HCT116 (cell line): ENCODE data around the gene ENDOD1. TPM values are rescaled to one million over a fixed set of nuclear protein-coding genes. Genes with fewer than 3 reads are reported as not detected.
"Not testable (repeated sequence)": the region's sequence is repeated elsewhere in the genome, so short reads cannot be mapped to it uniquely, and the experiment has no call there.

Experiments used
- ATAC-seq: fragments of 200-7000 bp; cut with Tn5 transposase; 2 replicates; pipeline ENCODE4 v1.9.1; 2020; ENCODE audit warnings: mild to moderate bottlenecking, moderate library complexity
- BruUV-seq: library from RNA; stranded (reverse); fragments of 400-500 nt; replicated peaks from 2 replicates; lab custom pipeline; 2021; lab: Mats Ljungman, UMichigan
- CTCF ChIA-PET: fragments of 300-600 bp; sonication (Branson Sonifier 250); formaldehyde crosslinking; loops from one replicate; lab custom pipeline; 2021; ENCODE audit warnings: antibody characterized with exemption; lab: Charles Lee
- POLR2A ChIA-PET: fragments of 300-600, 350-600 bp; sonication (Branson Sonifier 250); formaldehyde crosslinking; loops from one replicate; lab custom pipeline; 2021; ENCODE audit warnings: antibody characterized with exemption; lab: Charles Lee
- RAD21 ChIA-PET, 2 experiments: fragments of 300-600 bp; sonication (Branson Sonifier 250); formaldehyde crosslinking; loops; one replicate each; lab custom pipeline; 2023; ENCODE audit warnings: low total read pairs in 2 of 2; ENCODE audit not compliant: uncharacterized antibody in 2 of 2, unreplicated experiment in 2 of 2, low non-redundant PET in 1 of 2; lab: Charles Lee
- DNase-seq: peaks from one replicate; pipeline ENCODE4 v3.0.0-alpha.2; 2010; ENCODE audit warnings: low read depth, low spot score
- H2AFZ ChIP-seq: fragments of 200-600 bp; shearing (Covaris generic), sonication (generic); 2 replicates; pipeline ENCODE4 v1.6.1; 2017; ENCODE audit warnings: low read depth, mixed run types, mixed read lengths, antibody characterized with exemption, low read length; ENCODE audit not compliant: poor library complexity, severe bottlenecking
- H3K27ac ChIP-seq: 2 replicates; pipeline ENCODE4 v1.5.1; 2012; ENCODE audit warnings: low read depth, low read length
- H3K27me3 ChIP-seq: fragments of 200-600 bp; sonication (generic); 2 replicates; pipeline ENCODE4 v1.6.1; 2016; ENCODE audit warnings: mixed run types, low read length, mixed read lengths; ENCODE audit not compliant: insufficient read depth
- H3K36me3 ChIP-seq, 2 experiments: fragments of 200-500 bp in 1 of 2; fragments of 200-600 bp in 1 of 2; sonication (Bioruptor generic) in 1 of 2; sonication (generic) in 1 of 2; 2 replicates each; pipeline versions ENCODE4 v1.5.1 to v1.6.1; 2014 to 2016; ENCODE audit warnings: low read length in 2 of 2, inconsistent platforms in 1 of 2, mixed read lengths in 1 of 2, mixed run types in 1 of 2; ENCODE audit not compliant: insufficient read depth in 2 of 2, control insufficient read depth in 1 of 2
- H3K4me1 ChIP-seq, 2 experiments: fragments of 200-600 bp in 1 of 2; sonication (generic) in 1 of 2; 2 replicates each; pipeline versions ENCODE4 v1.5.1 to v1.6.1; 2012 to 2017; ENCODE audit warnings: low read length in 2 of 2, inconsistent platforms in 1 of 2, mild to moderate bottlenecking in 1 of 2, mixed read lengths in 1 of 2, mixed run types in 1 of 2, moderate library complexity in 1 of 2; ENCODE audit not compliant: insufficient read depth in 2 of 2, control insufficient read depth in 1 of 2
- H3K4me2 ChIP-seq: fragments of 200-600 bp; sonication (generic); 2 replicates; pipeline ENCODE4 v1.6.1; 2017; ENCODE audit warnings: mixed run types, low read length, mixed read lengths
- H3K4me3 ChIP-seq, 2 experiments: fragments of 200-600 bp in 1 of 2; sonication (generic) in 1 of 2; replicated peaks in 1 of 2; 2 replicates each; pipeline ENCODE4 v1.5.1; 2011 to 2016; ENCODE audit warnings: low read length in 2 of 2, control low read depth in 1 of 2, low read depth in 1 of 2, mild to moderate bottlenecking in 1 of 2, mixed read lengths in 1 of 2, mixed run types in 1 of 2
- H3K79me2 ChIP-seq: fragments of 200-600 bp; sonication (generic); 2 replicates; pipeline ENCODE4 v1.6.1; 2017; ENCODE audit warnings: mild to moderate bottlenecking, mixed run types, low read length, moderate library complexity, mixed read lengths; ENCODE audit not compliant: insufficient read depth
- H3K9ac ChIP-seq: fragments of 200-600 bp; sonication (generic); 2 replicates; pipeline ENCODE4 v1.6.1; 2016; ENCODE audit warnings: low read length, mixed read lengths
- H3K9me2 ChIP-seq: fragments of 200-600 bp; sonication (generic), shearing (Covaris generic); 2 replicates; pipeline ENCODE4 v1.6.1; 2017; ENCODE audit warnings: mixed run types, mild to moderate bottlenecking, moderate library complexity; ENCODE audit not compliant: insufficient read depth
- H3K9me3 ChIP-seq, 2 experiments: fragments of 200-500 bp in 1 of 2; fragments of 200-600 bp in 1 of 2; sonication (Bioruptor generic) in 1 of 2; sonication (generic) in 1 of 2; 2 replicates each; pipeline ENCODE4 v1.6.1; 2014 to 2017; ENCODE audit warnings: low read length in 2 of 2, mixed read lengths in 2 of 2, inconsistent platforms in 1 of 2, low read depth in 1 of 2, mild to moderate bottlenecking in 1 of 2, mixed run types in 1 of 2, moderate library complexity in 1 of 2; ENCODE audit not compliant: control insufficient read depth in 1 of 2, insufficient read depth in 1 of 2
- H4K20me1 ChIP-seq: fragments of 200-600 bp; sonication (generic), shearing (Covaris generic); 2 replicates; pipeline ENCODE4 v1.6.1; 2017; ENCODE audit warnings: mixed run types, mild to moderate bottlenecking, moderate library complexity; ENCODE audit not compliant: insufficient read depth
- CBX3 ChIP-seq: IDR thresholded peaks from 2 replicates; pipeline ENCODE4 v1.6.1; 2012; ENCODE audit warnings: low read depth
- CEBPB ChIP-seq: IDR thresholded peaks from 2 replicates; pipeline ENCODE4 v1.6.1; 2012; ENCODE audit warnings: low read depth
- CTCF ChIP-seq, 3 experiments: fragments of 200-600 bp in 1 of 3; sonication (generic) in 1 of 3; IDR thresholded peaks in 2 of 3; conservative IDR thresholded peaks in 1 of 3; 2 replicates each; pipeline ENCODE4 v1.5.1; 2012 to 2017; ENCODE audit warnings: low read depth in 2 of 3, low read length in 2 of 3, antibody characterized with exemption in 1 of 3, borderline replicate concordance in 1 of 3, control low read depth in 1 of 3, mild to moderate bottlenecking in 1 of 3, mixed read lengths in 1 of 3, mixed run types in 1 of 3, moderate library complexity in 1 of 3; ENCODE audit not compliant: insufficient read depth in 1 of 3
- ELF1 ChIP-seq: IDR thresholded peaks from 2 replicates; pipeline ENCODE4 v1.6.1; 2012; ENCODE audit warnings: low read depth, borderline replicate concordance
- EZH2 ChIP-seq: fragments of 200-600 bp; sonication (generic); IDR thresholded peaks from 2 replicates; pipeline ENCODE4 v1.6.1; 2017; ENCODE audit warnings: antibody characterized with exemption, mixed run types
- FOSL1 ChIP-seq: IDR thresholded peaks from 2 replicates; pipeline ENCODE4 v1.6.1; 2012; ENCODE audit warnings: low read depth
- JUND ChIP-seq: IDR thresholded peaks from 2 replicates; pipeline ENCODE4 v1.6.1; 2012
- MAX ChIP-seq: IDR thresholded peaks from 2 replicates; pipeline ENCODE4 v1.6.1; 2012
- RAD21 ChIP-seq: IDR thresholded peaks from 2 replicates; pipeline ENCODE4 v1.6.1; 2012; ENCODE audit warnings: low read depth, mild to moderate bottlenecking
- ZFX ChIP-seq: fragments of 450-650 bp; IDR thresholded peaks from 2 replicates; pipeline ENCODE4 v1.6.1; 2017
- ZNF274 ChIP-seq: fragments of 200-500 bp; sonication (Bioruptor generic); IDR thresholded peaks from 2 replicates; pipeline ENCODE4 v1.6.1; 2014; ENCODE audit warnings: mild to moderate bottlenecking, low read depth, low read length, inconsistent platforms
- intact Hi-C: fragments of 100-400 bp; cut with micrococcal nuclease; formaldehyde crosslinking; loops from 2 replicates; pipeline ENCODE4 v1.10.0; 2022
- total RNA-seq: library from RNA; stranded (reverse); gene quantifications from one replicate; pipeline ENCODE4 v1.2.1, GENCODE V29; 2021; ENCODE audit not compliant: unreplicated experiment

ENDOD1 gene
- total RNA-seq, 1 experiment from 2014 or later: 33.6 TPM

GRCh38 chr11:95135155-95135554, 45.5 kb downstream of the ENDOD1 start (continued):
- TF ChIP-seq CTCF (IDR thresholded peaks at IDR 0.05 in 2 of 3, conservative IDR thresholded peaks at IDR 0.05 in 1 of 3; ENCODE audit: borderline replicate concordance in 1 of 3, insufficient read depth in 1 of 3, low read depth in 2 of 3, low read length in 2 of 3): no peak
- no peak for TF ChIP-seq CEBPB

- ATAC-seq: no peak
- H3K9ac ChIP-seq: no peak overlapping the region
- H3K27ac ChIP-seq: no peak overlapping the region
- H3K9me2 ChIP-seq: no peaks in the 10 kb centered on the region
- TF ChIP-seq CTCF (IDR thresholded peaks at IDR 0.05 in 2 of 3, conservative IDR thresholded peaks at IDR 0.05 in 1 of 3; ENCODE audit: borderline replicate concordance in 1 of 3, insufficient read depth in 1 of 3, low read depth in 2 of 3, low read length in 2 of 3) (no peak), ZFX (no peak), ZNF274 (no peak), CBX3 (no peak), EZH2 (no peak), FOSL1 (no peak), ELF1 (no peak), MAX (no peak), RAD21 (no peak), JUND (no peak)
- TF ChIP-seq, all 23 proteins: peak for 0
- Histone ChIP-seq H3K4me3 (no peak overlapping the region), H3K9me3 (no peaks in the 10 kb centered on the region), H3K27me3 (no peaks in the 10 kb centered on the region), H3K4me1 (peaks cover 16 to 18% of the 10 kb centered on the region in 2 experiments; a peak in 2 of 4 replicates), H4K20me1 (no peaks in the 10 kb centered on the region), H3K4me2 (no peak overlapping the region), H3K79me2 (no peaks in the 10 kb centered on the region), H3K36me3 (no peaks in the 10 kb centered on the region), H2AFZ (no peak overlapping the region)
- ChIA-PET CTCF (interaction anchor here (1.3 kb wide), 1 partner anchor 67 kb away, joined by 3 read pairs; no protein-coding TSS in a partner anchor), RAD21 (no interaction called here), POLR2A (no interaction called here)
- BruUV-seq: no TSS peak
- DNase-seq: no peak
- intact Hi-C loops: loop anchor here (5.0 kb wide), 1 partner anchor 514 kb away; no protein-coding TSS in a partner anchor
Observed at GRCh38 chr11:95135880-95136279, 46.2 kb downstream of the ENDOD1 start.

- H3K4me3 ChIP-seq, H3K9ac ChIP-seq, H2AFZ ChIP-seq, BruUV-seq, ATAC-seq, H3K9me3 ChIP-seq, H3K27me3 ChIP-seq, DNase-seq, H4K20me1 ChIP-seq, H3K9me2 ChIP-seq, H3K79me2 ChIP-seq, H3K36me3 ChIP-seq, POLR2A ChIA-PET, H3K27ac ChIP-seq, H3K4me2 ChIP-seq: not testable (repeated sequence)
- intact Hi-C loops: loop anchor here (5.0 kb wide), 1 partner anchor 514 kb away; no protein-coding TSS in a partner anchor
- ChIA-PET RAD21 (interaction anchor here in 1 of 2 experiments (0.6 kb wide), 1 partner anchor 41 kb away, joined by 8 read pairs; no protein-coding TSS in a partner anchor), CTCF (interaction anchor here (1.3 kb wide), 2 partner anchors 12 to 68 kb away, joined by 3 read pairs; no protein-coding TSS in a partner anchor)
- H3K4me1 ChIP-seq: peaks cover 16 to 18% of the 10 kb centered on the region in 2 experiments; a peak in 2 of 4 replicates
Observed at GRCh38 chr11:95136747-95137146, 47.1 kb downstream of the ENDOD1 start.
